ENCODE measurements around the gene ZNF25. TPM values are rescaled to one million over a fixed set of nuclear protein-coding genes. Genes with fewer than 3 reads are reported as not detected.
"Not testable (repeated sequence)": the region's sequence is repeated elsewhere in the genome, so short reads cannot be mapped to it uniquely, and the experiment has no call there.

The ZNF25 gene
- total RNA-seq, 2 experiments from 2014 or later, result 2.2 to 3.2 TPM

GRCh38 chr10:38003026-38003425, 26.6 kb upstream of the ZNF25 start:
- ChIA-PET POLR2A (no interaction called here), CTCF (ENCODE audit: unreplicated experiment) (no interaction called here)

GRCh38 chr10:38000474-38000873, 24.0 kb upstream of the ZNF25 start:
- CTCF ChIA-PET (ENCODE audit: unreplicated experiment); H3K9me3 ChIP-seq (ENCODE audit: low read length); H4K20me1 ChIP-seq (ENCODE audit: insufficient read depth, low read length); BruUV-seq (replicated peaks); H2AFZ ChIP-seq (ENCODE audit: low read length); H3K4me2 ChIP-seq (ENCODE audit: low read length); H3K36me3 ChIP-seq (ENCODE audit: insufficient read depth, low read length); H3K27ac ChIP-seq (ENCODE audit: low read depth, low read length, poor library complexity, severe bottlenecking); H3K9me2 ChIP-seq (ENCODE audit: insufficient read depth, low read length); DNase-seq (ENCODE audit: low spot score); H3K4me1 ChIP-seq (ENCODE audit: insufficient read depth, low read length, poor library complexity, severe bottlenecking); H3K79me2 ChIP-seq (ENCODE audit: insufficient read depth, low read depth, low read length); intact Hi-C loops (cut with micrococcal nuclease; ENCODE audit: unreplicated experiment); POLR2A ChIA-PET; H3K4me3 ChIP-seq (ENCODE audit: low read depth, low read length, poor library complexity, severe bottlenecking): not testable (repeated sequence)

More at GRCh38 chr10:38003026-38003425, 26.6 kb upstream of the ZNF25 start:
- Histone ChIP-seq H3K4me1 (ENCODE audit: insufficient read depth, low read length, poor library complexity, severe bottlenecking) (no peaks in the 10 kb centered on the region), H3K4me3 (ENCODE audit: low read depth, low read length, poor library complexity, severe bottlenecking) (no peak overlapping the region), H3K4me2 (ENCODE audit: low read length) (no peak overlapping the region), H3K79me2 (ENCODE audit: insufficient read depth, low read depth, low read length) (no peaks in the 10 kb centered on the region), H3K36me3 (ENCODE audit: insufficient read depth, low read length) (no peaks in the 10 kb centered on the region), H3K9me2 (ENCODE audit: insufficient read depth, low read length) (no peaks in the 10 kb centered on the region), H3K27ac (ENCODE audit: low read depth, low read length, poor library complexity, severe bottlenecking) (no peak overlapping the region), H4K20me1 (ENCODE audit: insufficient read depth, low read length) (no peaks in the 10 kb centered on the region), H3K9me3 (ENCODE audit: low read length) (no peaks in the 10 kb centered on the region), H2AFZ (ENCODE audit: low read length) (no peak overlapping the region)
- TF ChIP-seq EZH2phosphoT487 (IDR thresholded peaks at IDR 0.05; ENCODE audit: borderline replicate concordance, low read depth, low read length), result no peak
- TF ChIP-seq, protein P1, sequence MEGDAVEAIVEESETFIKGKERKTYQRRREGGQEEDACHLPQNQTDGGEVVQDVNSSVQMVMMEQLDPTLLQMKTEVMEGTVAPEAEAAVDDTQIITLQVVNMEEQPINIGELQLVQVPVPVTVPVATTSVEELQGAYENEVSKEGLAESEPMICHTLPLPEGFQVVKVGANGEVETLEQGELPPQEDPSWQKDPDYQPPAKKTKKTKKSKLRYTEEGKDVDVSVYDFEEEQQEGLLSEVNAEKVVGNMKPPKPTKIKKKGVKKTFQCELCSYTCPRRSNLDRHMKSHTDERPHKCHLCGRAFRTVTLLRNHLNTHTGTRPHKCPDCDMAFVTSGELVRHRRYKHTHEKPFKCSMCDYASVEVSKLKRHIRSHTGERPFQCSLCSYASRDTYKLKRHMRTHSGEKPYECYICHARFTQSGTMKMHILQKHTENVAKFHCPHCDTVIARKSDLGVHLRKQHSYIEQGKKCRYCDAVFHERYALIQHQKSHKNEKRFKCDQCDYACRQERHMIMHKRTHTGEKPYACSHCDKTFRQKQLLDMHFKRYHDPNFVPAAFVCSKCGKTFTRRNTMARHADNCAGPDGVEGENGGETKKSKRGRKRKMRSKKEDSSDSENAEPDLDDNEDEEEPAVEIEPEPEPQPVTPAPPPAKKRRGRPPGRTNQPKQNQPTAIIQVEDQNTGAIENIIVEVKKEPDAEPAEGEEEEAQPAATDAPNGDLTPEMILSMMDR (conservative IDR thresholded peaks at IDR 0.05; ENCODE audit: low read length), result no peak
- no TSS peak for BruUV-seq (replicated peaks)
- DNase-seq (ENCODE audit: low spot score), result no peak
- intact Hi-C loops (cut with micrococcal nuclease; ENCODE audit: unreplicated experiment), result no loop called here

- not testable (repeated sequence) for H3K9me3 ChIP-seq (ENCODE audit: low read length)
Observed at GRCh38 chr10:37998920-37999319, 22.5 kb upstream of the ZNF25 start.

GRCh38 chr10:37992083-37992482, 15.6 kb upstream of the ZNF25 start:
- Histone ChIP-seq H2AFZ (ENCODE audit: low read length) (no peak overlapping the region), H3K4me1 (ENCODE audit: insufficient read depth, low read length, poor library complexity, severe bottlenecking) (no peaks in the 10 kb centered on the region), H3K27ac (ENCODE audit: low read depth, low read length, poor library complexity, severe bottlenecking) (no peak overlapping the region), H3K4me2 (ENCODE audit: low read length) (no peak overlapping the region), H3K36me3 (ENCODE audit: insufficient read depth, low read length) (no peaks in the 10 kb centered on the region), H3K9me2 (ENCODE audit: insufficient read depth, low read length) (no peaks in the 10 kb centered on the region), H4K20me1 (ENCODE audit: insufficient read depth, low read length) (no peaks in the 10 kb centered on the region), H3K4me3 (ENCODE audit: low read depth, low read length, poor library complexity, severe bottlenecking) (no peak overlapping the region), H3K9me3 (ENCODE audit: low read length) (no peaks in the 10 kb centered on the region), H3K79me2 (ENCODE audit: insufficient read depth, low read depth, low read length) (no peaks in the 10 kb centered on the region)
- intact Hi-C loops (cut with micrococcal nuclease; ENCODE audit: unreplicated experiment), result no loop called here
- POLR2A ChIA-PET, result interaction anchor here (0.6 to 1.3 kb wide), 3 partner anchors 16 to 257 kb away, joined by 3 to 4 read pairs (median 3); partner anchors contain the start of gene ZNF25
- no peak for DNase-seq (ENCODE audit: low spot score)
- no TSS peak for BruUV-seq (replicated peaks)
- TF ChIP-seq, protein P1 (conservative IDR thresholded peaks at IDR 0.05; ENCODE audit: low read length), result no peak
- no peak for TF ChIP-seq EZH2phosphoT487 (IDR thresholded peaks at IDR 0.05; ENCODE audit: borderline replicate concordance, low read depth, low read length)
- CTCF ChIA-PET (ENCODE audit: unreplicated experiment), result no interaction called here

More at GRCh38 chr10:37998920-37999319, 22.5 kb upstream of the ZNF25 start:
- DNase-seq (ENCODE audit: low spot score); H3K36me3 ChIP-seq (ENCODE audit: insufficient read depth, low read length); H3K79me2 ChIP-seq (ENCODE audit: insufficient read depth, low read depth, low read length); intact Hi-C loops (cut with micrococcal nuclease; ENCODE audit: unreplicated experiment); H3K4me2 ChIP-seq (ENCODE audit: low read length); H3K27ac ChIP-seq (ENCODE audit: low read depth, low read length, poor library complexity, severe bottlenecking); H4K20me1 ChIP-seq (ENCODE audit: insufficient read depth, low read length); POLR2A ChIA-PET; H3K4me3 ChIP-seq (ENCODE audit: low read depth, low read length, poor library complexity, severe bottlenecking); H2AFZ ChIP-seq (ENCODE audit: low read length); H3K4me1 ChIP-seq (ENCODE audit: insufficient read depth, low read length, poor library complexity, severe bottlenecking); CTCF ChIA-PET (ENCODE audit: unreplicated experiment); BruUV-seq (replicated peaks); H3K9me2 ChIP-seq (ENCODE audit: insufficient read depth, low read length): not testable (repeated sequence)
